GM23338 (cell line): Measurements from ENCODE around the gene MYLK2. TPM values are rescaled to one million over a fixed set of nuclear protein-coding genes. Genes with fewer than 3 reads are reported as not detected.

Source experiments
- ATAC-seq: fragments of 200-7000 bp; cut with Tn5 transposase; 3 replicates; pipeline ENCODE4 v1.9.1; 2020
- DNase-seq: peaks from one replicate; pipeline ENCODE4 v3.0.0-alpha.2; 2015; ENCODE audit warnings: low spot score
- H2AFZ ChIP-seq: fragments of 200-600 bp; sonication (generic); 2 replicates; pipeline ENCODE4 v1.8.0; 2016; ENCODE audit warnings: antibody characterized with exemption, mild to moderate bottlenecking, moderate library complexity
- H3F3A ChIP-seq: fragments of 200-600 bp; sonication (generic); replicated peaks from 2 replicates; pipeline ENCODE4 v1.8.0; 2017; ENCODE audit warnings: antibody characterized with exemption, mixed run types, low read depth
- H3K27ac ChIP-seq: fragments of 200-600 bp; sonication (generic); 2 replicates; pipeline ENCODE4 v1.6.1; 2016; ENCODE audit warnings: low read depth
- H3K27me3 ChIP-seq: fragments of 200-600 bp; sonication (generic); 2 replicates; pipeline ENCODE4 v1.8.0; 2016; ENCODE audit warnings: mild to moderate bottlenecking, mixed run types, moderate library complexity; ENCODE audit not compliant: insufficient read depth
- H3K36me3 ChIP-seq: fragments of 200-600 bp; sonication (generic); 2 replicates; pipeline ENCODE4 v1.8.0; 2016; ENCODE audit warnings: mild to moderate bottlenecking; ENCODE audit not compliant: insufficient read depth
- H3K4me1 ChIP-seq: fragments of 200-600 bp; sonication (generic); 2 replicates; pipeline ENCODE4 v1.8.0; 2016; ENCODE audit warnings: mild to moderate bottlenecking, moderate library complexity; ENCODE audit not compliant: insufficient read depth
- H3K4me2 ChIP-seq: fragments of 200-600 bp; sonication (generic); 2 replicates; pipeline ENCODE4 v1.7.1; 2017; ENCODE audit warnings: mixed run types
- H3K4me3 ChIP-seq: fragments of 200-600 bp; sonication (generic); 2 replicates; pipeline ENCODE4 v1.6.1; 2016; ENCODE audit warnings: mixed run types
- H3K79me2 ChIP-seq: fragments of 200-600 bp; sonication (generic); replicated peaks from 2 replicates; pipeline ENCODE4 v1.8.0; 2017; ENCODE audit warnings: mild to moderate bottlenecking; ENCODE audit not compliant: insufficient read depth
- H3K9me2 ChIP-seq: fragments of 200-600 bp; sonication (generic); 2 replicates; pipeline ENCODE4 v1.8.0; 2017; ENCODE audit not compliant: insufficient read depth
- H4K20me1 ChIP-seq: fragments of 200-600 bp; sonication (generic); replicated peaks from 2 replicates; pipeline ENCODE4 v1.8.0; 2017; ENCODE audit warnings: mild to moderate bottlenecking; ENCODE audit not compliant: insufficient read depth
- H3K27ac Mint-ChIP-seq: 2 replicates; pipeline ENCODE4 v1.8.0; 2020; ENCODE audit warnings: inconsistent platforms, mild to moderate bottlenecking, moderate library complexity, mixed read lengths
- H3K27me3 Mint-ChIP-seq: 3 replicates; pipeline ENCODE4 v1.8.0; 2022; ENCODE audit warnings: low read depth, mild to moderate bottlenecking, moderate library complexity, mixed read lengths, inconsistent platforms; ENCODE audit not compliant: insufficient read depth, poor library complexity
- H3K36me3 Mint-ChIP-seq: 3 replicates; pipeline ENCODE4 v1.8.0; 2021; ENCODE audit warnings: low read depth, mild to moderate bottlenecking, inconsistent platforms, moderate library complexity, mixed read lengths
- H3K4me1 Mint-ChIP-seq: 3 replicates; pipeline ENCODE4 v1.8.0; 2020; ENCODE audit warnings: mild to moderate bottlenecking, inconsistent platforms, mixed read lengths
- H3K4me3 Mint-ChIP-seq: 3 replicates; pipeline ENCODE4 v1.8.0; 2021; ENCODE audit warnings: moderate library complexity, mild to moderate bottlenecking, inconsistent platforms, mixed read lengths
- H3K9me3 Mint-ChIP-seq: 3 replicates; pipeline ENCODE4 v1.8.0; 2020; ENCODE audit warnings: moderate library complexity, mild to moderate bottlenecking, inconsistent platforms, mixed read lengths
- CREB1 ChIP-seq: fragments of 250-450 bp; sonication (Bioruptor Pico); IDR thresholded peaks from 2 replicates; pipeline ENCODE4 v1.5.0; 2020; ENCODE audit warnings: low read depth, mild to moderate bottlenecking, moderate library complexity
- ETS1 ChIP-seq: IDR thresholded peaks from 2 replicates; pipeline ENCODE4 v1.6.1; 2016; ENCODE audit warnings: antibody characterized with exemption
- EZH2 ChIP-seq: fragments of 200-600 bp; sonication (generic); IDR thresholded peaks from one replicate; pipeline ENCODE4 v1.8.0; 2017; ENCODE audit warnings: antibody characterized with exemption, mild to moderate bottlenecking, low read depth; ENCODE audit not compliant: unreplicated experiment
- EZH2phosphoT487 ChIP-seq: fragments of 200-600 bp; sonication (generic); IDR thresholded peaks from one replicate; pipeline ENCODE4 v1.8.1; 2018; ENCODE audit warnings: antibody characterized with exemption; ENCODE audit not compliant: unreplicated experiment
- JUNB ChIP-seq: IDR thresholded peaks from one replicate; pipeline ENCODE4 v1.6.1; 2016; ENCODE audit warnings: antibody characterized with exemption; ENCODE audit not compliant: unreplicated experiment
- NANOG ChIP-seq: IDR thresholded peaks from 2 replicates; pipeline ENCODE4 v1.6.1; 2016; ENCODE audit warnings: antibody characterized with exemption, borderline replicate concordance
- POLR2AphosphoS5 ChIP-seq: IDR thresholded peaks from 2 replicates; pipeline ENCODE4 v1.6.1; 2016; ENCODE audit warnings: antibody characterized with exemption, low read depth
- STAT1 ChIP-seq: IDR thresholded peaks from one replicate; pipeline ENCODE4 v1.6.1; 2016; ENCODE audit warnings: antibody characterized with exemption; ENCODE audit not compliant: unreplicated experiment
- ZNF114 ChIP-seq: fragments of 250-450 bp; sonication (Bioruptor Pico); IDR thresholded peaks from 2 replicates; pipeline ENCODE4 v1.5.0; 2020; ENCODE audit warnings: mild to moderate bottlenecking, moderate library complexity
- ZNF462 ChIP-seq: fragments of 250-450 bp; sonication (Bioruptor Pico); IDR thresholded peaks from 2 replicates; pipeline ENCODE4 v1.5.0; 2020; ENCODE audit warnings: mild to moderate bottlenecking, moderate library complexity
- polyA plus RNA-seq: library from polyadenylated mRNA; unstranded; fragments of >200 nt; fragmentation: Nextera tagmentation; extraction: Ambion mirVana; gene quantifications from 2 replicates; pipeline ENCODE4 v1.2.1, GENCODE V29; 2016
- total RNA-seq: library from RNA; depleted of rRNA; stranded (reverse); fragments of >200 nt; shearing (Covaris generic); gene quantifications from 2 replicates; pipeline ENCODE4 v1.2.3, GENCODE V29; 2014
- TF ChIP-seq, protein P1 (sequence below), 2 experiments: fragments of 200-600 bp in 1 of 2; sonication (generic) in 1 of 2; conservative IDR thresholded peaks; 2 replicates each; pipeline versions ENCODE4 v1.5.1 to v1.6.1; 2016 to 2017; ENCODE audit warnings: antibody characterized with exemption in 2 of 2, low read depth in 2 of 2, mild to moderate bottlenecking in 2 of 2, moderate library complexity in 1 of 2
- TF ChIP-seq, protein P2 (sequence below): IDR thresholded peaks from one replicate; pipeline ENCODE4 v1.6.1; 2018; ENCODE audit warnings: antibody characterized with exemption; ENCODE audit not compliant: unreplicated experiment

The MYLK2 gene
- total and polyA plus RNA-seq, 2 experiments from 2014 or later = 0.21 to 0.28 TPM

DNA sequence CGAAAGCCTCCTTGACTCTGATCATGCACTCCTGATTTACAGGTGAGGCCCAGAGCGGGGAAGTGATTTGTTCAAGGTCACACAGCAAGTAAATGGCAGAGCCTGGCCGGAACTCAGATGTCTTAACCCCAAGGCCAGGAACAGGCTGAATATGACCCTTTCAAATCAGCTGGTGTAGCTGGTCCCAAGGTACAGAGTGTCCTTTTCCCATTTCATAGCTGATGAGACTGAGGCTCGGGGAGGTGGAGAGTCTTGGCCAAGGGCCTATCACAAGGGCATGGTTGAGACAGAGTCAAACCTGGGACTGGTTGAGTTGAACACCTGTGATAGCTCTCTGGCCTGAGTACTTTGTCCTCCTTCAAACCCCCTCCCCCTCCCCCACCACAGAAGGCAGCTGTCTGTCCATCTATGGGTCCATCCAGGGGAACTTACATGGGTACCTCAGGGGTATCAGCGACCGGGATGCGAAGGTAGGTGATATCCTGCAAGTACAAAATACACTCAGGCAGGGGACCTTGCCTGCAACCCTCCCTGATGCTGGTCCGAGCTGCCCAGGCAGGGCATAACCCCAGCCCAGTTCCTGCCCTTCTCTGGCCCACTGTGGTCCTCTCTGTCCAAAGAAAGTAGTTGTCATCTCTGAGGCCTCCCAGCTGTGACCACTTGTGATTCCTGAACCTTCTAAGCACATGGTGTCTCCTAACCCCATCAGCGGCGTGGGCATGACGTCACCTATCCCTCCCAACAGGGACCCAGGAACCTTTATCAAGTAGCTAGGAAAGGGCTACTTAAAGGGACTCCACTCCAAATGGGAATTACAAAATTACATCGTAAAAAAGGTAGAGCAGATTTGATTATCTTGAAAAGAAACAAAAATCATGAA, 45.6 kb downstream of the MYLK2 start:
- H2AFZ ChIP-seq = no peak overlapping the region
- peaks cover 28% of the 10 kb centered on the region for H3F3A ChIP-seq
- H3K27me3 ChIP-seq = peaks cover 58% of the 10 kb centered on the region
- H3K36me3 ChIP-seq = no peaks in the 10 kb centered on the region
- H3K79me2 ChIP-seq = no peaks in the 10 kb centered on the region
- no peak overlapping the region for H3K4me2 ChIP-seq
- TF ChIP-seq ZNF462 (CRISPR knock-in tag) (no peak), ETS1 (no peak), NANOG (no peak), STAT1 (no peak), JUNB (no peak), EZH2phosphoT487 (no peak), POLR2AphosphoS5 (no peak), CREB1 (CRISPR knock-in tag) (no peak), EZH2 (no peak), ZNF114 (CRISPR knock-in tag) (no peak)
- TF ChIP-seq, protein P1, sequence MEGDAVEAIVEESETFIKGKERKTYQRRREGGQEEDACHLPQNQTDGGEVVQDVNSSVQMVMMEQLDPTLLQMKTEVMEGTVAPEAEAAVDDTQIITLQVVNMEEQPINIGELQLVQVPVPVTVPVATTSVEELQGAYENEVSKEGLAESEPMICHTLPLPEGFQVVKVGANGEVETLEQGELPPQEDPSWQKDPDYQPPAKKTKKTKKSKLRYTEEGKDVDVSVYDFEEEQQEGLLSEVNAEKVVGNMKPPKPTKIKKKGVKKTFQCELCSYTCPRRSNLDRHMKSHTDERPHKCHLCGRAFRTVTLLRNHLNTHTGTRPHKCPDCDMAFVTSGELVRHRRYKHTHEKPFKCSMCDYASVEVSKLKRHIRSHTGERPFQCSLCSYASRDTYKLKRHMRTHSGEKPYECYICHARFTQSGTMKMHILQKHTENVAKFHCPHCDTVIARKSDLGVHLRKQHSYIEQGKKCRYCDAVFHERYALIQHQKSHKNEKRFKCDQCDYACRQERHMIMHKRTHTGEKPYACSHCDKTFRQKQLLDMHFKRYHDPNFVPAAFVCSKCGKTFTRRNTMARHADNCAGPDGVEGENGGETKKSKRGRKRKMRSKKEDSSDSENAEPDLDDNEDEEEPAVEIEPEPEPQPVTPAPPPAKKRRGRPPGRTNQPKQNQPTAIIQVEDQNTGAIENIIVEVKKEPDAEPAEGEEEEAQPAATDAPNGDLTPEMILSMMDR (conservative IDR thresholded peaks at IDR 0.05; ENCODE audit: low read depth in 2 of 2) = no peak
- TF ChIP-seq, protein P2, sequence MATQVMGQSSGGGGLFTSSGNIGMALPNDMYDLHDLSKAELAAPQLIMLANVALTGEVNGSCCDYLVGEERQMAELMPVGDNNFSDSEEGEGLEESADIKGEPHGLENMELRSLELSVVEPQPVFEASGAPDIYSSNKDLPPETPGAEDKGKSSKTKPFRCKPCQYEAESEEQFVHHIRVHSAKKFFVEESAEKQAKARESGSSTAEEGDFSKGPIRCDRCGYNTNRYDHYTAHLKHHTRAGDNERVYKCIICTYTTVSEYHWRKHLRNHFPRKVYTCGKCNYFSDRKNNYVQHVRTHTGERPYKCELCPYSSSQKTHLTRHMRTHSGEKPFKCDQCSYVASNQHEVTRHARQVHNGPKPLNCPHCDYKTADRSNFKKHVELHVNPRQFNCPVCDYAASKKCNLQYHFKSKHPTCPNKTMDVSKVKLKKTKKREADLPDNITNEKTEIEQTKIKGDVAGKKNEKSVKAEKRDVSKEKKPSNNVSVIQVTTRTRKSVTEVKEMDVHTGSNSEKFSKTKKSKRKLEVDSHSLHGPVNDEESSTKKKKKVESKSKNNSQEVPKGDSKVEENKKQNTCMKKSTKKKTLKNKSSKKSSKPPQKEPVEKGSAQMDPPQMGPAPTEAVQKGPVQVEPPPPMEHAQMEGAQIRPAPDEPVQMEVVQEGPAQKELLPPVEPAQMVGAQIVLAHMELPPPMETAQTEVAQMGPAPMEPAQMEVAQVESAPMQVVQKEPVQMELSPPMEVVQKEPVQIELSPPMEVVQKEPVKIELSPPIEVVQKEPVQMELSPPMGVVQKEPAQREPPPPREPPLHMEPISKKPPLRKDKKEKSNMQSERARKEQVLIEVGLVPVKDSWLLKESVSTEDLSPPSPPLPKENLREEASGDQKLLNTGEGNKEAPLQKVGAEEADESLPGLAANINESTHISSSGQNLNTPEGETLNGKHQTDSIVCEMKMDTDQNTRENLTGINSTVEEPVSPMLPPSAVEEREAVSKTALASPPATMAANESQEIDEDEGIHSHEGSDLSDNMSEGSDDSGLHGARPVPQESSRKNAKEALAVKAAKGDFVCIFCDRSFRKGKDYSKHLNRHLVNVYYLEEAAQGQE = no peak
- Mint-ChIP-seq H3K9me3 (peaks cover 49% of the 10 kb centered on the region), H3K4me3 (no peak overlapping the region; the same call in 2 of the 3 replicates), H3K27me3 (peaks cover 39% of the 10 kb centered on the region), H3K36me3 (no peaks in the 10 kb centered on the region; the same call in 2 of the 3 replicates), H3K27ac (no peak overlapping the region), H3K4me1 (peaks cover 15% of the 10 kb centered on the region; the same call in 2 of the 3 replicates)
- H3K9me2 ChIP-seq = no peaks in the 10 kb centered on the region
- H3K27ac ChIP-seq = no peak overlapping the region
- no peaks in the 10 kb centered on the region; the same call in 1 of the 2 replicates for H4K20me1 ChIP-seq
- no peak overlapping the region for H3K4me3 ChIP-seq
- ATAC-seq (no peak), DNase-seq (no peak)
- H3K4me1 ChIP-seq = peaks cover 31% of the 10 kb centered on the region; the same call in 1 of the 2 replicates
